RWPE2 (cell line): ENCODE data around the gene ADAM12.
A peak's percentile ranks its signal among the peaks of the same experiment; 100 is the strongest.
"Not testable (repeated sequence)": the region's sequence is repeated elsewhere in the genome, so short reads cannot be mapped to it uniquely, and the experiment has no call there.

ENCODE experiments used
- ATAC-seq: fragments of 200-7000 bp; cut with Tn5 transposase; 3 replicates; pipeline ENCODE4 v1.9.1; 2021; ENCODE audit warnings: low read depth
- DNase-seq: peaks from one replicate; pipeline ENCODE4 v3.0.0-alpha.2; 2020; ENCODE audit warnings: low spot score
- H3K27ac ChIP-seq: fragments of 450-650 bp; 2 replicates; pipeline ENCODE4 v1.5.1; 2017; ENCODE audit warnings: mild to moderate bottlenecking; ENCODE audit not compliant: poor library complexity, severe bottlenecking
- H3K27me3 ChIP-seq: fragments of 250-450 bp; sonication (Bioruptor Pico); 2 replicates; pipeline ENCODE4 v1.5.1; 2021; ENCODE audit warnings: mild to moderate bottlenecking, moderate library complexity; ENCODE audit not compliant: insufficient read depth, poor library complexity, severe bottlenecking
- H3K36me3 ChIP-seq: fragments of 250-450 bp; sonication (Bioruptor Pico); 2 replicates; pipeline ENCODE4 v1.5.1; 2020; ENCODE audit warnings: low read depth, mild to moderate bottlenecking, moderate library complexity
- H3K4me1 ChIP-seq: fragments of 250-450 bp; sonication (Bioruptor Pico); 2 replicates; pipeline ENCODE4 v1.5.1; 2021; ENCODE audit warnings: mild to moderate bottlenecking, moderate library complexity; ENCODE audit not compliant: insufficient read depth, poor library complexity, severe bottlenecking
- H3K4me3 ChIP-seq: fragments of 250-450 bp; sonication (Bioruptor Pico); 2 replicates; pipeline ENCODE4 v1.5.1; 2021; ENCODE audit warnings: mild to moderate bottlenecking, moderate library complexity; ENCODE audit not compliant: severe bottlenecking
- H3K9me3 ChIP-seq: fragments of 250-450 bp; sonication (Bioruptor Pico); 2 replicates; pipeline ENCODE4 v1.5.1; 2021; ENCODE audit warnings: mild to moderate bottlenecking, moderate library complexity; ENCODE audit not compliant: severe bottlenecking
- CTCF ChIP-seq: fragments of 450-650 bp; IDR thresholded peaks from one replicate; pipeline ENCODE4 v1.5.1; 2017; ENCODE audit warnings: mild to moderate bottlenecking, moderate library complexity; ENCODE audit not compliant: poor library complexity, severe bottlenecking

The ADAM12 gene

GRCh38 chr10:126054191-126054590, 334.1 kb downstream of the ADAM12 start:
- H3K4me1 ChIP-seq = peaks cover 10% of the 10 kb centered on the region
- ATAC-seq (no peak), DNase-seq (no peak)
- no peak for TF ChIP-seq CTCF
- no peak overlapping the region for H3K27ac ChIP-seq
- H3K9me3 ChIP-seq = no peaks in the 10 kb centered on the region
- H3K27me3 ChIP-seq = no peaks in the 10 kb centered on the region
- H3K4me3 ChIP-seq = no peak overlapping the region
- H3K36me3 ChIP-seq = no peaks in the 10 kb centered on the region

GRCh38 chr10:126052171-126052570, 336.1 kb downstream of the ADAM12 start:
- ATAC-seq = no peak

GRCh38 chr10:126049759-126050700, 338.2 kb downstream of the ADAM12 start:
- DNase-seq (no peak), ATAC-seq (peak; percentile 88)
- Histone ChIP-seq H3K4me1 (peaks cover 5% of the 10 kb centered on the region), H3K36me3 (no peaks in the 10 kb centered on the region), H3K27me3 (no peaks in the 10 kb centered on the region), H3K4me3 (no peak overlapping the region), H3K9me3 (no peaks in the 10 kb centered on the region), H3K27ac (peak overlapping the region; percentile 23)
- TF ChIP-seq CTCF = no peak

More at GRCh38 chr10:126052171-126052570, 336.1 kb downstream of the ADAM12 start:
- DNase-seq = no peak
- no peak for TF ChIP-seq CTCF
- no peak overlapping the region for H3K4me3 ChIP-seq
- peaks cover 5% of the 10 kb centered on the region for H3K4me1 ChIP-seq
- no peaks in the 10 kb centered on the region for H3K9me3 ChIP-seq
- H3K36me3 ChIP-seq = no peaks in the 10 kb centered on the region
- H3K27ac ChIP-seq = no peak overlapping the region
- no peaks in the 10 kb centered on the region for H3K27me3 ChIP-seq

- H3K4me1 ChIP-seq, ATAC-seq, H3K36me3 ChIP-seq, DNase-seq, H3K27ac ChIP-seq, H3K9me3 ChIP-seq, H3K4me3 ChIP-seq, H3K27me3 ChIP-seq: not testable (repeated sequence)
Measured at GRCh38 chr10:126047749-126048148, 340.5 kb downstream of the ADAM12 start.

GRCh38 chr10:126046831-126047230, 341.4 kb downstream of the ADAM12 start:
- H3K27me3 ChIP-seq = no peaks in the 10 kb centered on the region
- no peak overlapping the region for H3K4me3 ChIP-seq
- no peak for TF ChIP-seq CTCF

More at GRCh38 chr10:126046831-126047230, 341.4 kb downstream of the ADAM12 start:
- H3K27ac ChIP-seq = no peak overlapping the region
- H3K4me1 ChIP-seq = peaks cover 5% of the 10 kb centered on the region
- no peaks in the 10 kb centered on the region for H3K36me3 ChIP-seq
- ATAC-seq (no peak), DNase-seq (no peak)
- H3K9me3 ChIP-seq = no peaks in the 10 kb centered on the region
